GM12875 (cell line): ENCODE data around the gene MBD3L5.
"Not testable (repeated sequence)": the region's sequence is repeated elsewhere in the genome, so short reads cannot be mapped to it uniquely, and the experiment has no call there.

Experiments used
- H3K4me3 ChIP-seq: one replicate; pipeline ENCODE4 v1.5.1; 2011; ENCODE audit warnings: low read depth, low read length, control low read depth
- CTCF ChIP-seq: IDR thresholded peaks from 2 replicates; pipeline ENCODE4 v1.5.1; 2011; ENCODE audit warnings: low read depth, mild to moderate bottlenecking, control low read depth, inconsistent platforms, low read length, moderate library complexity, borderline replicate concordance; ENCODE audit not compliant: insufficient read depth

Gene MBD3L5

GRCh38 chr19:7010722-7011593 lies 19.4 kb upstream of the MBD3L5 start:
- TF ChIP-seq CTCF = no peak
- no peak overlapping the region for H3K4me3 ChIP-seq

- H3K4me3 ChIP-seq = no peak overlapping the region
- TF ChIP-seq CTCF = no peak
Observed at GRCh38 chr19:7013678-7014077, 16.7 kb upstream of the MBD3L5 start.

GRCh38 chr19:7018828-7019227 lies 11.6 kb upstream of the MBD3L5 start:
- H3K4me3 ChIP-seq = no peak overlapping the region
- no peak for TF ChIP-seq CTCF

GRCh38 chr19:7021331-7021730 lies 9.0 kb upstream of the MBD3L5 start, which contains the start of gene MBD3L2B:
TSS of gene MBD3L2B (minus strand) at chr19:7021431. CDS start at chr19:7021397, 34 bp downstream.
- not testable (repeated sequence) for H3K4me3 ChIP-seq

GRCh38 chr19:7028790-7029189 lies 1.6 kb upstream of the MBD3L5 start:
- H3K4me3 ChIP-seq = not testable (repeated sequence)

GRCh38 chr19:7040079-7040478 lies 9.7 kb downstream of the MBD3L5 start, which contains the start of gene MBD3L4:
TSS of gene MBD3L4 (minus strand) at chr19:7040179. CDS start at chr19:7040144, 35 bp downstream.
- not testable (repeated sequence) for H3K4me3 ChIP-seq

- not testable (repeated sequence) for H3K4me3 ChIP-seq
Observed at GRCh38 chr19:7041563-7041962, 11.2 kb downstream of the MBD3L5 start.

GRCh38 chr19:7049021-7049420 lies 18.6 kb downstream of the MBD3L5 start, which contains the start of gene MBD3L2:
TSS of gene MBD3L2 (plus strand) at chr19:7049321. CDS start at chr19:7049374, 53 bp downstream.
- not testable (repeated sequence) for H3K4me3 ChIP-seq

- not testable (repeated sequence) for H3K4me3 ChIP-seq
Observed at GRCh38 chr19:7051421-7051820, 21.0 kb downstream of the MBD3L5 start.

GRCh38 chr19:7052896-7053295 lies 22.5 kb downstream of the MBD3L5 start:
- not testable (repeated sequence) for H3K4me3 ChIP-seq

- not testable (repeated sequence) for H3K4me3 ChIP-seq
Observed at GRCh38 chr19:7054635-7055368, 24.4 kb downstream of the MBD3L5 start.

GRCh38 chr19:7055679-7056078 lies 25.3 kb downstream of the MBD3L5 start:
- not testable (repeated sequence) for H3K4me3 ChIP-seq

GRCh38 chr19:7056371-7056770 lies 26.0 kb downstream of the MBD3L5 start:
- not testable (repeated sequence) for H3K4me3 ChIP-seq

- not testable (repeated sequence) for H3K4me3 ChIP-seq
Observed at GRCh38 chr19:7058576-7058975, 28.2 kb downstream of the MBD3L5 start, which contains the start of gene MBD3L3. TSS of gene MBD3L3 (minus strand) at chr19:7058676. CDS start at chr19:7058605, 71 bp downstream.

- not testable (repeated sequence) for H3K4me3 ChIP-seq
Observed at GRCh38 chr19:7059977-7060376, 29.6 kb downstream of the MBD3L5 start.
